IMR-90 (cell line): ENCODE data around the gene NEAT1. TPM values are rescaled to one million over a fixed set of nuclear protein-coding genes. Genes with fewer than 3 reads are reported as not detected.

Experiments used
- ATAC-seq: fragments of 200-7000 bp; cut with Tn5 transposase; 2 replicates; pipeline ENCODE4 v1.9.1; 2020; ENCODE audit warnings: low read depth, mild to moderate bottlenecking, moderate library complexity
- BruUV-seq: library from RNA; stranded (reverse); fragments of 400-500 nt; replicated peaks from 2 replicates; lab custom pipeline; 2021; lab: Mats Ljungman, UMichigan
- CTCF ChIA-PET: fragments of 300-600 bp; formaldehyde crosslinking; extraction: SDS; loops from one replicate; lab custom pipeline; 2021; ENCODE audit warnings: antibody characterized with exemption; lab: Yijun Ruan, JAX
- POLR2A ChIA-PET: fragments of 300-600 bp; sonication (Branson Sonifier 250); formaldehyde crosslinking; loops from one replicate; lab custom pipeline; 2022; ENCODE audit warnings: antibody characterized with exemption; ENCODE audit not compliant: unreplicated experiment; lab: Charles Lee
- DNase-seq: peaks from one replicate; pipeline ENCODE4 v3.0.0; 2013
- H2AFZ ChIP-seq: replicated peaks from 2 replicates; pipeline ENCODE3; 2013; ENCODE audit warnings: low read length, mild to moderate bottlenecking; ENCODE audit not compliant: poor library complexity
- H2AK5ac ChIP-seq: 2 replicates; pipeline ENCODE4 v1.6.1; 2013; ENCODE audit warnings: low read depth, low read length, inconsistent platforms
- H2AK9ac ChIP-seq: replicated peaks from 2 replicates; pipeline ENCODE3; 2013; ENCODE audit warnings: mild to moderate bottlenecking, low read depth, low read length, moderate library complexity; ENCODE audit not compliant: poor library complexity
- H2BK120ac ChIP-seq: 2 replicates; pipeline ENCODE4 v1.6.1; 2013; ENCODE audit warnings: low read depth, low read length, inconsistent platforms
- H2BK15ac ChIP-seq: 3 replicates; pipeline ENCODE4 v1.6.1; 2013; ENCODE audit warnings: low read depth, low read length, inconsistent platforms
- H2BK20ac ChIP-seq: 2 replicates; pipeline ENCODE4 v1.6.1; 2013; ENCODE audit warnings: low read depth, mild to moderate bottlenecking, inconsistent platforms, low read length, moderate library complexity
- H2BK5ac ChIP-seq: 2 replicates; pipeline ENCODE4 v1.6.1; 2013; ENCODE audit warnings: mild to moderate bottlenecking, low read depth, low read length, inconsistent platforms; ENCODE audit not compliant: poor library complexity, severe bottlenecking
- H3K14ac ChIP-seq: replicated peaks from 2 replicates; pipeline ENCODE4 v1.6.1; 2013; ENCODE audit warnings: low read depth, low read length, inconsistent platforms
- H3K18ac ChIP-seq: 2 replicates; pipeline ENCODE4 v1.6.1; 2013; ENCODE audit warnings: low read depth, low read length, control low read depth
- H3K23ac ChIP-seq: 2 replicates; pipeline ENCODE4 v1.6.1; 2013; ENCODE audit warnings: low read depth, low read length, inconsistent platforms
- H3K27ac ChIP-seq: 2 replicates; pipeline ENCODE4 v1.5.1; 2013; ENCODE audit warnings: mild to moderate bottlenecking, control low read depth, low read length; ENCODE audit not compliant: insufficient read depth
- H3K27me3 ChIP-seq: 2 replicates; pipeline ENCODE4 v1.6.1; 2013; ENCODE audit warnings: low read length; ENCODE audit not compliant: control insufficient read depth, insufficient read depth
- H3K36me3 ChIP-seq: 2 replicates; pipeline ENCODE4 v1.6.1; 2013; ENCODE audit warnings: low read length, mixed read lengths; ENCODE audit not compliant: control insufficient read depth, insufficient read depth
- H3K4ac ChIP-seq: 2 replicates; pipeline ENCODE4 v1.6.1; 2013; ENCODE audit warnings: low read depth, low read length, inconsistent platforms
- H3K4me1 ChIP-seq: 2 replicates; pipeline ENCODE4 v1.6.1; 2013; ENCODE audit warnings: low read length, mixed read lengths; ENCODE audit not compliant: control insufficient read depth, insufficient read depth
- H3K4me2 ChIP-seq: 2 replicates; pipeline ENCODE4 v1.6.1; 2013; ENCODE audit warnings: low read depth, mild to moderate bottlenecking, control low read depth, low read length, moderate library complexity
- H3K4me3 ChIP-seq: 2 replicates; pipeline ENCODE4 v1.5.1; 2013; ENCODE audit warnings: low read depth, mild to moderate bottlenecking, control low read depth, low read length, moderate library complexity; ENCODE audit not compliant: insufficient read depth
- H3K56ac ChIP-seq: 2 replicates; pipeline ENCODE4 v1.6.1; 2013; ENCODE audit warnings: low read length, inconsistent platforms; ENCODE audit not compliant: insufficient read depth; ENCODE audit errors: extremely low read depth
- H3K79me1 ChIP-seq, 2 experiments: 2 replicates each; pipeline ENCODE4 v1.6.1; 2013; ENCODE audit warnings: low read length in 2 of 2, inconsistent platforms in 1 of 2, low read depth in 1 of 2
- H3K9ac ChIP-seq: 2 replicates; pipeline ENCODE4 v1.6.1; 2013; ENCODE audit warnings: low read depth, low read length, control low read depth
- H3K9me1 ChIP-seq: 2 replicates; pipeline ENCODE4 v1.6.1; 2013; ENCODE audit warnings: low read length, inconsistent platforms; ENCODE audit not compliant: insufficient read depth
- H3K9me3 ChIP-seq: 2 replicates; pipeline ENCODE4 v1.6.1; 2013; ENCODE audit warnings: low read length; ENCODE audit not compliant: control insufficient read depth, insufficient read depth
- H4K20me1 ChIP-seq: 2 replicates; pipeline ENCODE4 v1.6.1; 2013; ENCODE audit warnings: low read length, inconsistent platforms; ENCODE audit not compliant: insufficient read depth
- H4K5ac ChIP-seq: 2 replicates; pipeline ENCODE4 v1.6.1; 2013; ENCODE audit warnings: mild to moderate bottlenecking, low read depth, low read length, control low read depth
- H4K8ac ChIP-seq, 2 experiments: 2 replicates each; pipeline ENCODE4 v1.6.1; 2013; ENCODE audit warnings: low read depth in 2 of 2, low read length in 2 of 2, control low read depth in 1 of 2, inconsistent platforms in 1 of 2
- H4K91ac ChIP-seq: 2 replicates; pipeline ENCODE4 v1.6.1; 2013; ENCODE audit warnings: low read depth, low read length, inconsistent platforms; ENCODE audit not compliant: insufficient read depth
- BHLHE40 ChIP-seq: fragments of 150-350 bp; IDR thresholded peaks from 2 replicates; pipeline ENCODE4 v1.6.1; 2016; ENCODE audit warnings: mild to moderate bottlenecking, low read depth, low read length
- CHD1 ChIP-seq: IDR thresholded peaks from 2 replicates; pipeline ENCODE4 v1.6.1; 2012; ENCODE audit warnings: low read depth, low read length, improper control_type of control experiment
- FOS ChIP-seq: fragments of 150-350 bp; IDR thresholded peaks from 2 replicates; pipeline ENCODE4 v1.6.1; 2016; ENCODE audit warnings: low read depth, low read length
- MAZ ChIP-seq: IDR thresholded peaks from 2 replicates; pipeline ENCODE4 v1.6.1; 2012; ENCODE audit warnings: low read depth, mild to moderate bottlenecking, low read length, improper control_type of control experiment, moderate library complexity, borderline replicate concordance
- MXI1 ChIP-seq: IDR thresholded peaks from 2 replicates; pipeline ENCODE4 v1.6.1; 2012; ENCODE audit warnings: low read depth, mild to moderate bottlenecking, low read length, moderate library complexity, borderline replicate concordance
- NFE2L2 ChIP-seq: fragments of 150-350 bp; IDR thresholded peaks from 2 replicates; pipeline ENCODE4 v1.6.1; 2016; ENCODE audit warnings: low read depth, mild to moderate bottlenecking, low read length
- POLR2A ChIP-seq: IDR thresholded peaks from 2 replicates; pipeline ENCODE4 v1.6.1; 2012; ENCODE audit warnings: mild to moderate bottlenecking, low read depth, low read length
- RAD21 ChIP-seq: IDR thresholded peaks from 2 replicates; pipeline ENCODE4 v1.6.1; 2012; ENCODE audit warnings: low read length, improper control_type of control experiment
- USF2 ChIP-seq: fragments of 150-350 bp; IDR thresholded peaks from 2 replicates; pipeline ENCODE4 v1.6.1; 2017; ENCODE audit warnings: mild to moderate bottlenecking, antibody characterized with exemption, low read length, low read depth
- WGBS, 2 experiments: methylation state at CpG; one replicate each; pipeline versions ENCODE4 v1.1.5 to v1.1.7; 2013; ENCODE audit warnings: missing lambda C conversion rate in 2 of 2; ENCODE audit not compliant: insufficient read length in 1 of 2; ENCODE audit errors: extremely low coverage in 2 of 2; 5-methylcytosine and 5-hydroxymethylcytosine counted together
- dilution Hi-C: fragments of 300-500 bp; cut with HindIII; formaldehyde crosslinking; loops from one replicate; pipeline ENCODE4 v1.14.3; 2018; ENCODE audit warnings: low sequenced_read_pairs; ENCODE audit not compliant: unreplicated experiment
- in situ Hi-C: fragments of 300-500 bp; cut with MboI; formaldehyde crosslinking; loops from 3 replicates; pipeline ENCODE4 v1.14.3; 2019; ENCODE audit warnings: low sequenced_read_pairs, inconsistent platforms, mixed read lengths
- intact Hi-C: fragments of 100-400 bp; cut with micrococcal nuclease; formaldehyde crosslinking; loops from 2 replicates; pipeline ENCODE4 v1.10.0; 2022
- polyA plus RNA-seq, 3 experiments: library from polyadenylated mRNA; depleted of rRNA; stranded (reverse); fragments of >200 nt; gene quantifications; 2 replicates each; pipeline ENCODE4 v1.2.3, GENCODE V29; 2012; ENCODE audit warnings: low replicate concordance in 1 of 3
- total RNA-seq: library from RNA; depleted of rRNA; stranded (reverse); fragments of >200 nt; gene quantifications from 2 replicates; pipeline ENCODE4 v1.2.3, GENCODE V29; 2012
- TF ChIP-seq, protein P1 (sequence below): fragments of 150-350 bp; IDR thresholded peaks from 2 replicates; pipeline ENCODE4 v1.6.1; 2016; ENCODE audit warnings: low read depth, mild to moderate bottlenecking, low read length, moderate library complexity, borderline replicate concordance

NEAT1 gene
- total and polyA plus RNA-seq, 2 of the 4 experiments (the other 2 are of a cell fraction): 30.1 to 114 TPM

- Histone ChIP-seq H3K23ac (no peak overlapping the region), H3K4me2 (no peak overlapping the region), H4K8ac (no peak overlapping the region), H3K79me1 (peaks cover 0 to 41% of the 10 kb centered on the region in 2 experiments), H3K4me3 (no peak overlapping the region), H3K18ac (no peak overlapping the region), H2AFZ (no peak overlapping the region), H2AK5ac (no peak overlapping the region), H3K9ac (no peak overlapping the region), H2BK120ac (no peak overlapping the region), H3K14ac (no peak overlapping the region), H3K9me3 (no peaks in the 10 kb centered on the region), H4K20me1 (no peaks in the 10 kb centered on the region; the same call in 1 of the 2 replicates), H2AK9ac (no peak overlapping the region), H3K27me3 (no peaks in the 10 kb centered on the region), H2BK15ac (no peak overlapping the region), H2BK20ac (no peak overlapping the region), H3K56ac (no peak overlapping the region), H4K91ac (no peak overlapping the region), H3K4ac (no peak overlapping the region), H3K36me3 (peaks cover 37% of the 10 kb centered on the region), H3K4me1 (peaks cover 3% of the 10 kb centered on the region; the same call in 1 of the 2 replicates), H3K9me1 (no peaks in the 10 kb centered on the region), H4K5ac (no peak overlapping the region), H2BK5ac (no peak overlapping the region), H3K27ac (no peak overlapping the region)
- intact Hi-C loops (no loop called here), dilution Hi-C loops (no loop called here), in situ Hi-C loops (loop anchor here (5.0 kb wide), 1 partner anchor 101 kb away; no protein-coding TSS in a partner anchor)
- POLR2A ChIA-PET: no interaction called here
- ATAC-seq: no peak
- no TSS peak for BruUV-seq
- whole genome bisulfite sequencing, 2 experiments: 85% methylated on average over 18 of the region's 29 CpGs; no CpG with 5 or more reads in 1 of the 2 experiments
- CTCF ChIA-PET: no interaction called here
- no peak for DNase-seq
- no peak for TF ChIP-seq MXI1
- TF ChIP-seq USF2: no peak
- no peak for TF ChIP-seq POLR2A
- TF ChIP-seq CHD1: no peak
- TF ChIP-seq, protein P1, sequence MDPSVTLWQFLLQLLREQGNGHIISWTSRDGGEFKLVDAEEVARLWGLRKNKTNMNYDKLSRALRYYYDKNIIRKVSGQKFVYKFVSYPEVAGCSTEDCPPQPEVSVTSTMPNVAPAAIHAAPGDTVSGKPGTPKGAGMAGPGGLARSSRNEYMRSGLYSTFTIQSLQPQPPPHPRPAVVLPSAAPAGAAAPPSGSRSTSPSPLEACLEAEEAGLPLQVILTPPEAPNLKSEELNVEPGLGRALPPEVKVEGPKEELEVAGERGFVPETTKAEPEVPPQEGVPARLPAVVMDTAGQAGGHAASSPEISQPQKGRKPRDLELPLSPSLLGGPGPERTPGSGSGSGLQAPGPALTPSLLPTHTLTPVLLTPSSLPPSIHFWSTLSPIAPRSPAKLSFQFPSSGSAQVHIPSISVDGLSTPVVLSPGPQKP: no peak
- no peak for TF ChIP-seq NFE2L2
- TF ChIP-seq BHLHE40: no peak
- TF ChIP-seq RAD21: no peak
- TF ChIP-seq FOS: no peak
- no peak for TF ChIP-seq MAZ
These were observed 11.5 kb upstream of the NEAT1 start for GRCh38 chr11:65410936-65411680.
